Heart left ventricle (tissue), 16 donors: ENCODE results near the gene LRRTM4. TPM values are rescaled to one million over a fixed set of nuclear protein-coding genes. Genes with fewer than 3 reads are reported as not detected.
"Not testable (repeated sequence)": the region's sequence is repeated elsewhere in the genome, so short reads cannot be mapped to it uniquely, and the experiment has no call there.

Experiments
- ATAC-seq, 4 donors: fragments of 200-7000 bp; cut with Tn5 transposase; one replicate each; pipeline ENCODE4 v1.9.1; 2020 to 2022; ENCODE audit warnings: moderate library complexity in 4 of 4, mild to moderate bottlenecking in 3 of 4, moderate number of reproducible peaks in 1 of 4
- DNase-seq, 5 donors: peaks; one replicate each; pipeline ENCODE4 v3.0.0-alpha.2; 2020
- H3K27ac ChIP-seq, 12 donors: fragments of 200-600 bp; sonication (generic) in 4 of 12; one replicate each; pipeline versions ENCODE4 v1.5.0 to v1.8.0; 2016 to 2022; ENCODE audit warnings: mild to moderate bottlenecking in 2 of 12
- H3K27me3 ChIP-seq, 9 donors: fragments of 200-600 bp; sonication (generic) in 2 of 9; one replicate each; pipeline versions ENCODE4 v1.5.1 to v1.8.0; 2016 to 2022; ENCODE audit warnings: mild to moderate bottlenecking in 3 of 9
- H3K36me3 ChIP-seq, 9 donors: fragments of 200-600 bp; sonication (generic) in 2 of 9; one replicate each; pipeline versions ENCODE4 v1.5.0 to v1.8.0; 2018 to 2022; ENCODE audit warnings: mild to moderate bottlenecking in 2 of 9
- H3K4me1 ChIP-seq, 12 donors: fragments of 200-600 bp; sonication (generic) in 4 of 12; one replicate each; pipeline versions ENCODE4 v1.5.0 to v1.8.0; 2016 to 2022; ENCODE audit warnings: mild to moderate bottlenecking in 3 of 12
- H3K4me3 ChIP-seq, 12 donors: fragments of 200-600 bp; sonication (generic) in 4 of 12; one replicate each; pipeline versions ENCODE4 v1.5.0 to v1.8.0; 2017 to 2022; ENCODE audit warnings: mild to moderate bottlenecking in 9 of 12, moderate library complexity in 4 of 12
- H3K9me3 ChIP-seq, 12 donors: fragments of 200-600 bp; sonication (generic) in 4 of 12; one replicate each; pipeline versions ENCODE4 v1.5.0 to v1.8.0; 2016 to 2022; ENCODE audit warnings: mild to moderate bottlenecking in 1 of 12
- CTCF ChIP-seq, 12 donors: fragments of 200-600 bp; sonication (generic) in 4 of 12; IDR thresholded peaks; one replicate each; pipeline versions ENCODE4 v1.5.0 to v1.8.0; 2018 to 2022; ENCODE audit warnings: antibody characterized with exemption in 12 of 12, mild to moderate bottlenecking in 5 of 12
- POLR2A ChIP-seq, 2 donors: fragments of 450-650 bp; IDR thresholded peaks; one replicate each; pipeline ENCODE4 v1.6.1; 2017; ENCODE audit warnings: antibody characterized with exemption in 2 of 2, mild to moderate bottlenecking in 2 of 2, moderate library complexity in 2 of 2
- WGBS, 4 donors: extraction: QIAGEN DNeasy Blood & Tissue Kit in 2 of 4; methylation state at CpG; one replicate each; pipeline versions ENCODE4 v1.1.5 to v1.1.7; 2013 to 2018; 5-methylcytosine and 5-hydroxymethylcytosine counted together
- intact Hi-C, 10 donors: fragments of 100-400 bp; cut with DNase I; formaldehyde crosslinking; loops; one replicate each; pipeline versions ENCODE4 v1.11.1 to v1.14.2; 2022
- polyA plus RNA-seq, 2 donors: library from polyadenylated mRNA; stranded (reverse); fragments of 200-250 nt; gene quantifications; one replicate each; pipeline ENCODE4 v1.2.3, GENCODE V29; 2013
- total RNA-seq, 9 donors: library from RNA; depleted of rRNA in 2 of 9; stranded (reverse); fragments of >200 nt in 2 of 9; fragmentation: NEBNext Ultra II Directional in 3 of 9; extraction: Animal tissue kit (Norgen Biotek cat#: 25700) in 3 of 9; gene quantifications; one replicate each; pipeline versions ENCODE4 v1.1.0 to v1.2.4, GENCODE V29; 2016 to 2023
- donor health status: ischemic (EF 13 %, LVEDD 7.1; RV severe dilation, severe dysfunction).
- donor health status: healthy with polysubstance abuse.
- donor health status: DM: no; HTN: yes; CAD: no.
- donor health status: DM: no; HTN: no; CAD: no.
- donor health status: ischemic (EF 25% LVEDD 6.9; RV normal size, moderate dysfunction).
- donor health status: ischemic (EF 25% LVEDD 5.7; RV mildly dilated, moderate dysfunction).
- donor health status: healthy.
- donor health status: DM: yes; HTN: yes; CAD: no.
- donor health status: ischemic (EF 35%, LVEDD 5.7; RV mildly dilated, moderate dysfunction).
- donor health status: nonischemic (EF 11% LVEDD 7.7; RV severe dilation, severe dysfunction).
- donor health status: DM: yes; HTN: yes; CAD: no.
- donor health status: PGD.
- donor health status: ischemic (EF 29% LVEDD 5.4; RV normal size, mild dysfunction).
- donor health status: nonischemic (EF 23%, LVEDD 6.1; RV moderate dilation, normal function).

The LRRTM4 gene
- total and polyA plus RNA-seq, 11 donors, result 0.15 to 1.3 (median 0.50) TPM; not detected in 1

DNA sequence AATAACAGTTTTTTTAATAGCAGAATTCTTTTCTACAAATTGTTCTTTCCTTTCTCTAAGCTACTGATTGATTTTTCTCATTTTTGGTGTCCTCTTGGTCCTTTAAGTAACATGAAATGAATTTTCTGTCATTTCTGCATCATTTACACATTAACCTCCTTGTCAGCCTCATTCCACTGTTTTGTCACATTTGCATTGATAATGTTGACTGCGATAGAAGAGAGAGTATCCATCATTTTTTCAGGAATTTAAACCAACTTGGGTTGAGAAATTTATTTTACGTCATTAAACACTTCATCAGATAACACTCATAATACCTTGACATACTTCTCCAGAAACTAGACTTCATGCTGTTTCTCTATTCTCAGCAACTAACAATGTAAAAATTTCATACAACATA, 422.2 kb downstream of the LRRTM4 start:
- H3K9me3 ChIP-seq, result no peaks in the 10 kb centered on the region
- no peak for DNase-seq
- TF ChIP-seq CTCF (IDR thresholded peaks at IDR 0.05) (no peak), POLR2A (IDR thresholded peaks at IDR 0.05) (no peak)

DNA sequence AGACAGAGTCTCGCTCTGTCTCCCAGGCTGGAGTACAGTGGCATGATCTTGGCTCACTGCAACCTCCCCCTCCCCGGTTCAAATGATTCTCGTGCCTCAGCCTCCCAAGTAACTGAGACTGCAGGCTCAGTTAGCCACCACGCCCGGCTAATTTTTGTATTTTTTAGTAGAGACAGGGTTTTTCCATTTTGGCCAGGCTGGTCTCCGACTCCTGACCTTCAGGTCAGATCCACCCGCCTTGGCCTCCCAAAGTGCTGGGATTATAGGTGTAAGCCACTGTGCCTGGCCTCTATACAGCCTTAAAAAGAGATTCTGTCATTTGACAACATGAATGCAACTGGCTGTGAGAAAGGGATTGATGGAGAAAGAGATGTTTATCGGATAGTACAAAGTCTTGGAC, 426.7 kb downstream of the LRRTM4 start:
- WGBS, 4 donors, result 75 to 87% (median 82%) methylated on average over 8 of the region's 8 CpGs
- H3K27ac ChIP-seq, DNase-seq, H3K36me3 ChIP-seq, H3K9me3 ChIP-seq, intact Hi-C loops, H3K4me1 ChIP-seq, H3K4me3 ChIP-seq, H3K27me3 ChIP-seq, ATAC-seq: not testable (repeated sequence)

More for the DNA sequence above, 422.2 kb downstream of the LRRTM4 start:
- no peaks in the 10 kb centered on the region for H3K4me1 ChIP-seq
- 84 to 89% (median 84%) methylated on average over 2 of the region's 2 CpGs for WGBS, 4 donors
- H3K4me3 ChIP-seq, result no peak overlapping the region
- H3K27ac ChIP-seq, result no peak overlapping the region
- no peaks in the 10 kb centered on the region for H3K36me3 ChIP-seq
- H3K27me3 ChIP-seq, result no peaks in the 10 kb centered on the region
- no peak for ATAC-seq
- intact Hi-C loops, result no loop called here

DNA sequence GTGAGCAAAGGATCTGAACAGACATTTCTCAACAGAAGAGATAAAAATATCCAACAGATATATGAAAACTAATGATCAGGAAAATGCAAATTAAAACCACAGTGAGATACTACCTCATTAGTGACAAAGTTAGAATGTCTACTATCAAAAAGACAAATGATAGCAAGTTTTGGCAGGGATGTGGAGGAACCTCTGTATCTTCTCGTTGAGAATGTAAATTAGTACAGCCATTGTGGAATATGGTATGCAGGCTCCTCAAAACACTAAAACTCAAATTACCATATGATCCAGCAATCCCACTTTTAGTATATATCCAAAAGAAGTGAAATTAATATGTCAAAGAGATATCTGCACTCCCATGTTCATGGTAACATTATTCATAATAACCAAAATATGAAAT, 427.1 kb downstream of the LRRTM4 start:
- Histone ChIP-seq H3K27me3 (no peaks in the 10 kb centered on the region), H3K9me3 (no peaks in the 10 kb centered on the region), H3K4me1 (no peaks in the 10 kb centered on the region), H3K27ac (no peak overlapping the region), H3K36me3 (no peaks in the 10 kb centered on the region), H3K4me3 (no peak overlapping the region)
- intact Hi-C loops, result no loop called here
- DNase-seq (no peak), ATAC-seq (no peak)
- 44 to 60% (median 58%) methylated on average over 1 of the region's 1 CpG for WGBS, 4 donors
- TF ChIP-seq CTCF (IDR thresholded peaks at IDR 0.05) (no peak), POLR2A (IDR thresholded peaks at IDR 0.05) (no peak)

- intact Hi-C loops, H3K36me3 ChIP-seq, H3K9me3 ChIP-seq, H3K27me3 ChIP-seq, H3K4me3 ChIP-seq, H3K4me1 ChIP-seq, ATAC-seq, H3K27ac ChIP-seq, DNase-seq: not testable (repeated sequence)
- 12 to 30% (median 19%) methylated on average over 13 of the region's 13 CpGs for WGBS, 4 donors
Measured at GRCh38 chr2:77088424-77088823, 433.8 kb downstream of the LRRTM4 start.

DNA sequence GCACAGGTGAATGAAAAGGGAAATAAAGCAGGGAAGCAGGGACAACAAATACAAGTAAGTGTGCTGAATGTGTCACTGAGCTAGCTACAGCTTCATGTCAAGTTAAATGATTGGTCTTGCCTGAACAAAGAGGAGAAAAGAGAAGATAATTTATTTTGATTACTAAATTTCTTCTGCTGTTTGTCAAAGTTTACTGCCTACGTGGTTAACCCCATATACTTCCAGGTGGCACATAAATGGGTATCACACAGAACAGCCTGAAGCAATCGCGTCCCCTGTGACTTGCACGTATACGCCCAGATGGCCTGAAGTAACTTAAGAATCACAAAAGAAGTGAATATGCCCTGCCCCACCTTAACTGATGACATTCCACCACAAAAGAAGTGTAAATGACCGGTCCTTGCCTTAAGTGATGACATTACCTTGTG, 434.2 kb downstream of the LRRTM4 start:
- no peak overlapping the region for H3K27ac ChIP-seq
- no peak for ATAC-seq
- 38 to 49% (median 41%) methylated on average over 6 of the region's 6 CpGs for WGBS, 4 donors
- no peaks in the 10 kb centered on the region for H3K36me3 ChIP-seq
- H3K4me1 ChIP-seq, result no peaks in the 10 kb centered on the region
- no peak overlapping the region for H3K4me3 ChIP-seq
- intact Hi-C loops, result no loop called here
- TF ChIP-seq CTCF (IDR thresholded peaks at IDR 0.05), result no peak
- no peak for TF ChIP-seq POLR2A (IDR thresholded peaks at IDR 0.05)
- H3K9me3 ChIP-seq, result no peaks in the 10 kb centered on the region
- DNase-seq, result no peak
- H3K27me3 ChIP-seq, result no peaks in the 10 kb centered on the region
